ENCODE data around the gene SPEM1. TPM values are rescaled to one million over a fixed set of nuclear protein-coding genes. Genes with fewer than 3 reads are reported as not detected.
A peak's percentile ranks its signal among the peaks of the same experiment; 100 is the strongest.

Gene SPEM1
- total RNA-seq, 2 experiments from 2014 or later, result 0.36 TPM; not detected in 1

- intact Hi-C loops (cut with micrococcal nuclease), result no loop called here
- POLR2A ChIA-PET, result interaction anchor here (0.6 to 16.3 kb wide), 3 partner anchors 11 to 20 kb away, joined by 4 to 122 read pairs (median 5); partner anchors contain the start of gene ZBTB4
- no peak for DNase-seq
- Mint-ChIP-seq H3K4me1 (ENCODE audit: low read depth) (peaks cover 24% of the 10 kb centered on the region), H3K9me3 (no peaks in the 10 kb centered on the region), H3K27me3 (no peaks in the 10 kb centered on the region), H3K4me3 (no peak overlapping the region), H3K27ac (peak overlapping the region; percentile 83), H3K36me3 (ENCODE audit: low read depth) (peaks cover 15% of the 10 kb centered on the region)
- CTCF ChIA-PET, result interaction anchor here (2.2 kb wide), 1 partner anchor 10 kb away, joined by 8 read pairs; no protein-coding TSS in a partner anchor
- ATAC-seq, result no peak
- TF ChIP-seq CTCF (IDR thresholded peaks at IDR 0.05), result no peak
These were observed 46.2 kb downstream of the SPEM1 start for GRCh38 chr17:7466318-7466638.

- no peak for DNase-seq
- CTCF ChIA-PET, result interaction anchor here (1.3 to 2.2 kb wide), 4 partner anchors 9 to 111 kb away, joined by 3 to 8 read pairs (median 6); no protein-coding TSS in a partner anchor
- Mint-ChIP-seq H3K36me3 (ENCODE audit: low read depth) (peaks cover 13% of the 10 kb centered on the region), H3K27ac (peak overlapping the region; percentile 83), H3K4me3 (no peak overlapping the region), H3K9me3 (no peaks in the 10 kb centered on the region), H3K27me3 (no peaks in the 10 kb centered on the region), H3K4me1 (ENCODE audit: low read depth) (peaks cover 28% of the 10 kb centered on the region)
- peak; percentile 8 for ATAC-seq
- TF ChIP-seq CTCF (IDR thresholded peaks at IDR 0.05), result no peak
- intact Hi-C loops (cut with micrococcal nuclease), result no loop called here
- POLR2A ChIA-PET, result interaction anchor here (0.6 to 16.3 kb wide), 4 partner anchors 9 to 21 kb away, joined by 4 to 122 read pairs (median 5); partner anchors contain the start of gene ZBTB4
These were observed 46.7 kb downstream of the SPEM1 start for GRCh38 chr17:7466639-7467341.

DNA sequence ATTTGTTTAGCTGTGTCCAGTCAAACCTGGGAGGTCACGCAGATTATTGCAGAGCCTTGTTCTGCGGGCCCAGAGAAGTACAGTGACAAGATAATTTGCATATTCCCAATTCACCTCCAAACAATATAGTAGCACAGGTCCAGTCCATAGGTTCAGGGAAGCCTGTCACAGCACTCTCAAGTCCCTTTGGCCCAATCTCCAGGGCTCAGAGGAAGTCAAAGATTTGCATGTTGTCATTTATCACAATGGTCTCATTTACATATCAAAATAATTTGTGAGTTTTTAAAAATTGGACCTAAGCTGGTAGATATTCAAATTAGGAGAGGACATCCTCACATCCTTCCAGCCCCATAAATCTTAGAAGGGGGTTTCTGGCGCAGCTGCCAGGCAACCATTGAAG lies 47.4 kb downstream of the SPEM1 start:
- Mint-ChIP-seq H3K27me3 (no peaks in the 10 kb centered on the region), H3K27ac (peak overlapping the region; percentile 83), H3K36me3 (ENCODE audit: low read depth) (peaks cover 13% of the 10 kb centered on the region), H3K9me3 (no peaks in the 10 kb centered on the region), H3K4me1 (ENCODE audit: low read depth) (peaks cover 31% of the 10 kb centered on the region), H3K4me3 (no peak overlapping the region)
- POLR2A ChIA-PET, result interaction anchor here (0.7 to 16.3 kb wide), 6 partner anchors 10 to 93 kb away, joined by 3 to 122 read pairs (median 4); partner anchors contain the start of gene ZBTB4
- ATAC-seq (no peak), DNase-seq (no peak)
- CTCF ChIA-PET, result interaction anchor here (1.3 to 2.2 kb wide), 4 partner anchors 9 to 112 kb away, joined by 3 to 8 read pairs (median 6); no protein-coding TSS in a partner anchor
- no peak for TF ChIP-seq CTCF (IDR thresholded peaks at IDR 0.05)
- intact Hi-C loops (cut with micrococcal nuclease), result no loop called here

DNA sequence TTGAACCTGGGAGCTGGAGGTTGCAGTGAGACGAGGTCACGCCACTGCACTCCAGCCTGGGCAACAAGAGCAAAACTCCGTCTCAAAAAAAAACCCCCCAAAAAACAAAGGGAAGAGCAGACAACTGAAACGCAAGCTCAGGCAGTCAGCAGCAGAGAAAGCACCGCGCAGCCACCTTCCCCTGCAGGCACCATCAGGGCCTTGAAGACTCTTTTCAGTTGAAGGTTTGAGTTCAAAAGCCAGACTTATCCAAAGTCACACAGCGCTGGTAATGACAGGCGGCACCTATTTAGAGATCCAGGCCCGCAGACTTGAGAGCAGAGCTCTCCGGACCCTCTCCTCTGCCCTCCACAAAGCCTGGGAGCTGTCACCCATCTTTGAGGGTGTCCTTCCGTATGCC lies 48.2 kb downstream of the SPEM1 start:
- no peak for ATAC-seq
- Mint-ChIP-seq H3K27ac (peak overlapping the region; percentile 30), H3K36me3 (ENCODE audit: low read depth) (peaks cover 11% of the 10 kb centered on the region), H3K4me3 (no peak overlapping the region), H3K9me3 (no peaks in the 10 kb centered on the region), H3K27me3 (no peaks in the 10 kb centered on the region), H3K4me1 (ENCODE audit: low read depth) (peaks cover 31% of the 10 kb centered on the region)
- no peak for TF ChIP-seq CTCF (IDR thresholded peaks at IDR 0.05)
- ChIA-PET CTCF (interaction anchor here (1.3 to 2.2 kb wide), 4 partner anchors 8 to 112 kb away, joined by 3 to 8 read pairs (median 6); no protein-coding TSS in a partner anchor), POLR2A (interaction anchor here (0.7 to 16.3 kb wide), 6 partner anchors 9 to 93 kb away, joined by 3 to 122 read pairs (median 4); partner anchors contain the start of gene ZBTB4)
- no peak for DNase-seq
- intact Hi-C loops (cut with micrococcal nuclease), result no loop called here

Data from activated CD8-positive, alpha-beta T cell treated with anti-CD3 and anti-CD28 coated beads for 36 hours (primary cell).